Suprapubic skin (tissue), 3 donors: ENCODE results near the gene PITPNM3.

Experiments used
- EP300 ChIP-seq: sonication (generic); formaldehyde crosslinking; IDR thresholded peaks from one replicate; pipeline ENCODE4 v1.6.1; 2017; ENCODE audit warnings: antibody characterized with exemption
- POLR2A ChIP-seq, 2 donors: fragments of 450-650 bp; IDR thresholded peaks; one replicate each; pipeline ENCODE4 v1.6.1; 2017; ENCODE audit warnings: antibody characterized with exemption in 2 of 2, mild to moderate bottlenecking in 2 of 2, moderate library complexity in 2 of 2
- TF ChIP-seq, protein P1 (sequence below), 2 donors: fragments of 200-600 bp in 1 of 2; fragments of 450-650 bp in 1 of 2; sonication (generic) in 1 of 2; IDR thresholded peaks; one replicate each; pipeline ENCODE4 v1.5.1; 2016 to 2019; ENCODE audit warnings: antibody characterized with exemption in 2 of 2, mild to moderate bottlenecking in 1 of 2, moderate library complexity in 1 of 2

DNA sequence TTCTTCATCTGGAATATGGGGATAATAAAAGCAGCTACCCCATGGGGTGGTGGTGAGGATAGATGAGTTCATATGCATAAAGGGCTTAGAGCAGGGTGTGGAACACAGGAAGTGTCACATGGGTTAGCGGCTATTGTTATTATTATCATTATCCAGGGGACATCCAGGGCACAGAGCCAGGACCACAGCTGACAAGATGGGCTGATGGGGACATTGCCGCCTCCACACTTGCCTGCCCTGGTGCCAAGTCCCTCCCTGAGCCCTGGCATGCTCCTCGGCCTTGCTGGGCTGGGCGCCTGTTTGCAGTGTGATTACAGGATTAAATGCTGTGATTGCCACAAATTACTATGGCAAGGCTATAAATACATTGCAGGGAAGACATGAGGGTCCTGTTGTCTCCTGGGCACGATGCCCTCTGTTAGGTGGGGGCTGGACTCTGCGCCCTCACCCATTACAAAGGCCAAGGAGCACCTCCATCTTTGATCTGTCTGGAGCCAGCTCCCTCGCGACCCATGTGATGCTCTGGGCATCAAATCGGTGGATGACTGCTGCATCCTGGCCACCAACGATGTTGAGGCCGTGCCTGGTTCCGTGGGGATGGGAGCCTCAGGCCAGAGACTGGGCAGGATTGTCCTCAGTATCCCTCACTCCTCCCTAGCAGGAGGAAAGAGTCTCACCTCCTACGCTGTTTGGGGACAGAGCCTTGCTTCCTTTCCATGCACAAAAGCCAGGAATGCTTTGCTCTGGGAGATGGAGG lies 68.9 kb downstream of the PITPNM3 start:
- TF ChIP-seq, protein P1, sequence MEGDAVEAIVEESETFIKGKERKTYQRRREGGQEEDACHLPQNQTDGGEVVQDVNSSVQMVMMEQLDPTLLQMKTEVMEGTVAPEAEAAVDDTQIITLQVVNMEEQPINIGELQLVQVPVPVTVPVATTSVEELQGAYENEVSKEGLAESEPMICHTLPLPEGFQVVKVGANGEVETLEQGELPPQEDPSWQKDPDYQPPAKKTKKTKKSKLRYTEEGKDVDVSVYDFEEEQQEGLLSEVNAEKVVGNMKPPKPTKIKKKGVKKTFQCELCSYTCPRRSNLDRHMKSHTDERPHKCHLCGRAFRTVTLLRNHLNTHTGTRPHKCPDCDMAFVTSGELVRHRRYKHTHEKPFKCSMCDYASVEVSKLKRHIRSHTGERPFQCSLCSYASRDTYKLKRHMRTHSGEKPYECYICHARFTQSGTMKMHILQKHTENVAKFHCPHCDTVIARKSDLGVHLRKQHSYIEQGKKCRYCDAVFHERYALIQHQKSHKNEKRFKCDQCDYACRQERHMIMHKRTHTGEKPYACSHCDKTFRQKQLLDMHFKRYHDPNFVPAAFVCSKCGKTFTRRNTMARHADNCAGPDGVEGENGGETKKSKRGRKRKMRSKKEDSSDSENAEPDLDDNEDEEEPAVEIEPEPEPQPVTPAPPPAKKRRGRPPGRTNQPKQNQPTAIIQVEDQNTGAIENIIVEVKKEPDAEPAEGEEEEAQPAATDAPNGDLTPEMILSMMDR (IDR thresholded peaks at IDR 0.05): no peak
- TF ChIP-seq POLR2A (IDR thresholded peaks at IDR 0.05) (no peak), EP300 (no peak)
